ENCODE measurements around the gene JAML.

The JAML gene

DNA sequence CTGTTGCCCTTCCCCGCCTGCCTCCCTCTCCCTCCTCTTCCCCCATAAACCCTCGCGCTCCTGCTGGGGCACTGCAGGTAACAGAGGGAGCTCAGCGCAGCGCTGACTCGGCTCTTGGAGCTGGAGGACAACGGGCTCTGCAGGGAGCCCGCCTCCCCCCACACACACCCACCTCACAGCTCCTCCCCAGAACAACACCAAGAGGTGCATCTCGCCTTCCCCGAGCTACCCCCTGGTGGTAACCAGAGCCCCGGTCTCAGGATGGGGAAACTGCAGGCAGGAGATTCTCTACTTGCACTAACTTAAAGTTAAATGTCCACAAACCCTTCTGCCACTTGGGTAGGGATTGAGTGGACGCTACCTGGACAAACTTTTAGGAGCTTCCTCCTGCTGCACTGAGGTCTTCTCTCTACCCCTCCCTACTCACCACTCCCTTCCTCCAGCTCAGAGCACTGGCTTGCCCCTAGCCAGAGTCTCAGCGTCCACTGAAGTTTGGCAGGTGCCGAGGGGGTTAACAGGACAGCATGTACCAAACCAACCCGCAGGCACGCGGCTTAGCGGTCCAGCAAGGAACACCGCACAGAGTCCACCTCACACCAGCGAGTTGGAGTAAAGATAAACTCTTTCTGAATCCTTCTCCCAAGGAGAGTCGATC lies 68.2 kb downstream of the JAML start:
- no peaks in the 10 kb centered on the region for H3K9me3 ChIP-seq (ENCODE audit: low read length)
- H2AFZ ChIP-seq (ENCODE audit: low read length): no peak overlapping the region
- H3K4me3 ChIP-seq (ENCODE audit: low read depth, low read length, poor library complexity, severe bottlenecking): no peak overlapping the region
- no peaks in the 10 kb centered on the region for H3K79me2 ChIP-seq (ENCODE audit: insufficient read depth, low read length)
- H3K9ac ChIP-seq (ENCODE audit: low read length): no peak overlapping the region
- TF ChIP-seq, protein P1, sequence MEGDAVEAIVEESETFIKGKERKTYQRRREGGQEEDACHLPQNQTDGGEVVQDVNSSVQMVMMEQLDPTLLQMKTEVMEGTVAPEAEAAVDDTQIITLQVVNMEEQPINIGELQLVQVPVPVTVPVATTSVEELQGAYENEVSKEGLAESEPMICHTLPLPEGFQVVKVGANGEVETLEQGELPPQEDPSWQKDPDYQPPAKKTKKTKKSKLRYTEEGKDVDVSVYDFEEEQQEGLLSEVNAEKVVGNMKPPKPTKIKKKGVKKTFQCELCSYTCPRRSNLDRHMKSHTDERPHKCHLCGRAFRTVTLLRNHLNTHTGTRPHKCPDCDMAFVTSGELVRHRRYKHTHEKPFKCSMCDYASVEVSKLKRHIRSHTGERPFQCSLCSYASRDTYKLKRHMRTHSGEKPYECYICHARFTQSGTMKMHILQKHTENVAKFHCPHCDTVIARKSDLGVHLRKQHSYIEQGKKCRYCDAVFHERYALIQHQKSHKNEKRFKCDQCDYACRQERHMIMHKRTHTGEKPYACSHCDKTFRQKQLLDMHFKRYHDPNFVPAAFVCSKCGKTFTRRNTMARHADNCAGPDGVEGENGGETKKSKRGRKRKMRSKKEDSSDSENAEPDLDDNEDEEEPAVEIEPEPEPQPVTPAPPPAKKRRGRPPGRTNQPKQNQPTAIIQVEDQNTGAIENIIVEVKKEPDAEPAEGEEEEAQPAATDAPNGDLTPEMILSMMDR (IDR thresholded peaks at IDR 0.05; ENCODE audit: low read length): no peak
- no peak for TF ChIP-seq EZH2 (IDR thresholded peaks at IDR 0.05; ENCODE audit: borderline replicate concordance, low read length)
- H3K36me3 ChIP-seq (ENCODE audit: insufficient read depth, low read length): no peaks in the 10 kb centered on the region
- no peak overlapping the region for H3K27ac ChIP-seq (ENCODE audit: low read depth, low read length, poor library complexity, severe bottlenecking)
- H3K9me2 ChIP-seq (ENCODE audit: low read depth, low read length): no peaks in the 10 kb centered on the region
- H3K27me3 ChIP-seq (ENCODE audit: insufficient read depth, low read length): no peaks in the 10 kb centered on the region
- no peaks in the 10 kb centered on the region for H3K4me1 ChIP-seq (ENCODE audit: insufficient read depth, low read length, severe bottlenecking)
- H4K20me1 ChIP-seq (ENCODE audit: insufficient read depth, low read length): no peaks in the 10 kb centered on the region
- no peak overlapping the region for H3K4me2 ChIP-seq (ENCODE audit: low read length)
- no peaks in the 10 kb centered on the region for H3F3A ChIP-seq (ENCODE audit: insufficient read depth, low read length)

GRCh38 chr11:118155776-118156530 lies 68.9 kb downstream of the JAML start:
- no peaks in the 10 kb centered on the region for H3K36me3 ChIP-seq (ENCODE audit: insufficient read depth, low read length)
- no peak overlapping the region for H3K4me3 ChIP-seq (ENCODE audit: low read depth, low read length, poor library complexity, severe bottlenecking)
- H3K79me2 ChIP-seq (ENCODE audit: insufficient read depth, low read length): no peaks in the 10 kb centered on the region
- H4K20me1 ChIP-seq (ENCODE audit: insufficient read depth, low read length): no peaks in the 10 kb centered on the region
- no peaks in the 10 kb centered on the region for H3F3A ChIP-seq (ENCODE audit: insufficient read depth, low read length)
- H3K4me1 ChIP-seq (ENCODE audit: insufficient read depth, low read length, severe bottlenecking): no peaks in the 10 kb centered on the region
- H3K9me2 ChIP-seq (ENCODE audit: low read depth, low read length): no peaks in the 10 kb centered on the region
- H2AFZ ChIP-seq (ENCODE audit: low read length): no peak overlapping the region
- no peaks in the 10 kb centered on the region for H3K9me3 ChIP-seq (ENCODE audit: low read length)
- TF ChIP-seq EZH2 (IDR thresholded peaks at IDR 0.05; ENCODE audit: borderline replicate concordance, low read length): no peak
- TF ChIP-seq, protein P1 (IDR thresholded peaks at IDR 0.05; ENCODE audit: low read length): no peak
- no peak overlapping the region for H3K27ac ChIP-seq (ENCODE audit: low read depth, low read length, poor library complexity, severe bottlenecking)
- no peaks in the 10 kb centered on the region for H3K27me3 ChIP-seq (ENCODE audit: insufficient read depth, low read length)
- H3K9ac ChIP-seq (ENCODE audit: low read length): no peak overlapping the region
- H3K4me2 ChIP-seq (ENCODE audit: low read length): no peak overlapping the region

GRCh38 chr11:118154641-118155040 lies 70.2 kb downstream of the JAML start:
- Histone ChIP-seq H4K20me1 (ENCODE audit: insufficient read depth, low read length) (no peaks in the 10 kb centered on the region), H3K4me1 (ENCODE audit: insufficient read depth, low read length, severe bottlenecking) (no peaks in the 10 kb centered on the region), H2AFZ (ENCODE audit: low read length) (no peak overlapping the region), H3F3A (ENCODE audit: insufficient read depth, low read length) (no peaks in the 10 kb centered on the region), H3K9me3 (ENCODE audit: low read length) (no peaks in the 10 kb centered on the region), H3K9ac (ENCODE audit: low read length) (no peak overlapping the region), H3K36me3 (ENCODE audit: insufficient read depth, low read length) (no peaks in the 10 kb centered on the region), H3K4me2 (ENCODE audit: low read length) (no peak overlapping the region), H3K4me3 (ENCODE audit: low read depth, low read length, poor library complexity, severe bottlenecking) (no peak overlapping the region), H3K27me3 (ENCODE audit: insufficient read depth, low read length) (no peaks in the 10 kb centered on the region), H3K9me2 (ENCODE audit: low read depth, low read length) (no peaks in the 10 kb centered on the region), H3K79me2 (ENCODE audit: insufficient read depth, low read length) (no peaks in the 10 kb centered on the region), H3K27ac (ENCODE audit: low read depth, low read length, poor library complexity, severe bottlenecking) (no peak overlapping the region)
- no peak for TF ChIP-seq EZH2 (IDR thresholded peaks at IDR 0.05; ENCODE audit: borderline replicate concordance, low read length)
- TF ChIP-seq, protein P1 (IDR thresholded peaks at IDR 0.05; ENCODE audit: low read length): no peak

Measured in OCI-LY1 (cell line).